ENCODE data around the gene CAMK4. TPM values are rescaled to one million over a fixed set of nuclear protein-coding genes. Genes with fewer than 3 reads are reported as not detected.
"Not testable (repeated sequence)": the region's sequence is repeated elsewhere in the genome, so short reads cannot be mapped to it uniquely, and the experiment has no call there.

CAMK4 gene
- total RNA-seq, 2 experiments from 2014 or later = 59.5 to 66.1 TPM

DNA sequence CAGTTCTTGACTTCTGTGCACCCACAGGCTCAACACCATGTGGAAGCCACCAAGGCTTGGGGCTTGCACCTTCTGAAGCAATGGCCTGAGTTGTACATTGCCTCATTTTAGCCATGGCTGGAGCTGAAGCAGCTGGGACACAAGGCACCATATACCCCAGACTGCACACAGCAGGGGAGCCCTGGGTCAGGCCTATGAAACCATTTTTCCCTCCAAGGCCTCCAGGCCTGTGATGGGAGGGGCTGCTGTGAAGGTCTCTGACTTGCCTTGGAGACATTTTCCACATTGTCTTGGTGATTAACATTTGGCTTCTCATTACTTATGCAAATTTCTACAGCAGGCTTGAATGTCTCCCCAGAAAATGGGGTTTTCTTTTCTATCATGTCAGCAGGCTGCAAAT, 185.1 kb downstream of the CAMK4 start:
- H3K4me3 Mint-ChIP-seq, H3K4me1 Mint-ChIP-seq, H3K27ac Mint-ChIP-seq, H3K27me3 Mint-ChIP-seq, DNase-seq, CTCF ChIA-PET, POLR2A ChIA-PET: not testable (repeated sequence)
- Mint-ChIP-seq H3K36me3 (ENCODE audit: low read depth) (peaks cover 44% of the 10 kb centered on the region), H3K9me3 (peaks cover 11% of the 10 kb centered on the region)

DNA sequence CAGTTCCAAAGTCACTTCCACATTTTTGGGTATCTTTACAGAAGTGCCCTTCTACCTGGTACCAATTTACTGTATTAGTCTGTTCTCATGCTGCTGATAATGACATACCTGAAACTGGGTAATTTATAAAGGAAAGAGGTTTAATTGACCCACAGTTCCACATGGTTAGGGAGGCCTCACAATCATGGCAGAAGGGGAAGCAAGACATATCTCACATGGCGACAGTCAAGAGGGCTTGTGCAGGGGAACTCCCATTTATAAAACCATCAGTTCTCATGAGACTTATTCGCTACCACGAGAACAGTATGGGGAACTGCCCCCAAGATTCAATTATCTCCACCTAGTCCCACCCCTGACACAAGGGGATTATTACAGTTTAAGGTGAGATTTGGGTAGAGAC, 185.9 kb downstream of the CAMK4 start:
- H3K27ac Mint-ChIP-seq, H3K27me3 Mint-ChIP-seq, CTCF ChIA-PET, H3K4me3 Mint-ChIP-seq, POLR2A ChIA-PET, H3K4me1 Mint-ChIP-seq, DNase-seq: not testable (repeated sequence)
- Mint-ChIP-seq H3K9me3 (peaks cover 11% of the 10 kb centered on the region), H3K36me3 (ENCODE audit: low read depth) (peaks cover 41% of the 10 kb centered on the region)

DNA sequence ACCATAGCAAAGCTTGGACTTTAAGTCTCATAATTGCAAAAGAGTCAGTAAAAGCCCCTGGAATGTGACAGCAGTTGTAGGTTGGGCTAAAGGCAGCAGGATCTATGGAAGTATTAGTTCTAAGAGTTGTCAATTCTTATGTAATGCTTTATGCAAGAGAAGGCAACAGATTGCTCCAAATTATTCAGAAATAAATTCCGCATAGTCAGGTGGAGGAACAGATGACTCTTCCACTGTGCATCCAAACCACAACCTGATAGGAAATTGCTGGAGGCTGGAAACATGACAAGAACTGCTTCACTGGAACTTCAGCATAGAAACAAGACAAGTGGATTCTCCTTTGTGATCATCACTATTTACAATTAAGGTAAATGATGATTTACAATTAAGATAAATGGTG, 187.1 kb downstream of the CAMK4 start:
- H3K36me3 Mint-ChIP-seq (ENCODE audit: low read depth) = peaks cover 34% of the 10 kb centered on the region
- POLR2A ChIA-PET = no interaction called here

DNA sequence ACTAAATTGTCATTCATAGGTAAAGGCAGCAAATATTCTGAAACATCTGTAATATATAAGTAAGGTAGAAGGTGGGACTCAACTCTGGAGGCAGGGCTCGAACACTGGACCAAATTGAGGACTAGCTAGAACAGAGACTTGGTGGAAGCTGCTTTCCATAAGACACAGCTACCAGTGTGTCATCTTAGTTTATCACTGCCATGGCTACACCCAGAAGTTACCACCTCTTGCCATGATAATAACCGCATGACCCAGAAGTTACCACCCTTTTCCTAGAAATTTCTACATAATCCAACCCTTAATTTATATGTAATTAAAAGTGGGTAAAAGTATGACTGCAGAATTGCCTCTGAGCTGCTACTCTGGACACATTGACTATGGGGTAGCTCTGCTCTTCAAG, 188.4 kb downstream of the CAMK4 start:
- POLR2A ChIA-PET = no interaction called here
- H3K36me3 Mint-ChIP-seq (ENCODE audit: low read depth) = peaks cover 28% of the 10 kb centered on the region
- no peak overlapping the region for H3K4me3 Mint-ChIP-seq
- H3K27ac Mint-ChIP-seq = no peak overlapping the region
- H3K27me3 Mint-ChIP-seq = no peaks in the 10 kb centered on the region
- no peak for DNase-seq
- CTCF ChIA-PET = no interaction called here
- H3K4me1 Mint-ChIP-seq = peaks cover 5% of the 10 kb centered on the region
- H3K9me3 Mint-ChIP-seq = peaks cover 8% of the 10 kb centered on the region

More for the DNA sequence above, 187.1 kb downstream of the CAMK4 start:
- peaks cover 11% of the 10 kb centered on the region for H3K9me3 Mint-ChIP-seq
- no peaks in the 10 kb centered on the region for H3K27me3 Mint-ChIP-seq
- no peak for DNase-seq
- H3K4me1 Mint-ChIP-seq = peaks cover 5% of the 10 kb centered on the region
- no peak overlapping the region for H3K27ac Mint-ChIP-seq
- H3K4me3 Mint-ChIP-seq = no peak overlapping the region
- CTCF ChIA-PET = no interaction called here

DNA sequence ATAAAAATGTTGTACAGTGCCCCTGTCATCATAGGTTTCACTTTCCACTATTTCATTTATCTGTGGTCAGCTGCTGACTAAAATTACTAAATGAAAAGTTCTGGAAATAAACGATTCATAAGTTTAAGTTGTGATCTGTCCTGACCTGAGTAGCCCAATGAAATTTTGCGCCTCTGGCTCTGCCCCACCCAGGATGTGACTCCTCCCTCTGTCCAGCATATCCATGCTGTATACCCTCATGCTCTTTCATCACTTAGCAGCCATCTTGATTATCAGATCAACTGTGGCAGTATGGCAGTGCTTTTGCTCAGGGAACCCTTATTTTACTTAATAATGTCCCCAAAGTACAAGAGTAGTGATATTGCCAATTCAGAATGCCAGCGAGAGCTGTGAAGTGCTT, 190.9 kb downstream of the CAMK4 start:
- no peak for DNase-seq
- Mint-ChIP-seq H3K4me3 (no peak overlapping the region), H3K27me3 (no peaks in the 10 kb centered on the region), H3K4me1 (peaks cover 5% of the 10 kb centered on the region), H3K36me3 (ENCODE audit: low read depth) (peaks cover 11% of the 10 kb centered on the region), H3K9me3 (peaks cover 8% of the 10 kb centered on the region), H3K27ac (no peak overlapping the region)
- POLR2A ChIA-PET = no interaction called here
- CTCF ChIA-PET = no interaction called here

DNA sequence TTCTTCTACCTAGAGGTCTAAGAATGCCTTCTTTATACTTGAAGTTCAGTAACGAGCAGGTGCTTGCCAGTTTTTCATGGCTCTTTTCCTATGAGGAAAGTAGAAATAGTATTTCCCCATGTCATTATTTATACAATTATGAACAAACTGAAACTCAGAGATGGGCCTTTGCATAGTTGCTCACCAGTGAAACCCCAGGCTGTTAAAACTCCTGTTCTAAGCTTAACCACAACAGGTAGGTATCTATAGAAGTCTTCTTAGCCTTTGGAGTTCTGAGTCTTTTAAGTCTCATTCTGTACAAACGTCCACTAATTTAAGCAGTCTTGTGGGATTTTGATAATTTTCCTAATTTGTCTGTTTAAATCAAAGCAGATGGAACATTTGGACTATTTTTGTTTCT, 198.1 kb downstream of the CAMK4 start:
- ChIA-PET POLR2A (no interaction called here), CTCF (no interaction called here)
- peaks cover 19% of the 10 kb centered on the region for H3K36me3 Mint-ChIP-seq (ENCODE audit: low read depth)
- no peak for DNase-seq
- H3K27me3 Mint-ChIP-seq = no peaks in the 10 kb centered on the region
- no peak overlapping the region for H3K4me3 Mint-ChIP-seq
- H3K9me3 Mint-ChIP-seq = peaks cover 8% of the 10 kb centered on the region
- H3K4me1 Mint-ChIP-seq = no peaks in the 10 kb centered on the region
- H3K27ac Mint-ChIP-seq = no peak overlapping the region

DNA sequence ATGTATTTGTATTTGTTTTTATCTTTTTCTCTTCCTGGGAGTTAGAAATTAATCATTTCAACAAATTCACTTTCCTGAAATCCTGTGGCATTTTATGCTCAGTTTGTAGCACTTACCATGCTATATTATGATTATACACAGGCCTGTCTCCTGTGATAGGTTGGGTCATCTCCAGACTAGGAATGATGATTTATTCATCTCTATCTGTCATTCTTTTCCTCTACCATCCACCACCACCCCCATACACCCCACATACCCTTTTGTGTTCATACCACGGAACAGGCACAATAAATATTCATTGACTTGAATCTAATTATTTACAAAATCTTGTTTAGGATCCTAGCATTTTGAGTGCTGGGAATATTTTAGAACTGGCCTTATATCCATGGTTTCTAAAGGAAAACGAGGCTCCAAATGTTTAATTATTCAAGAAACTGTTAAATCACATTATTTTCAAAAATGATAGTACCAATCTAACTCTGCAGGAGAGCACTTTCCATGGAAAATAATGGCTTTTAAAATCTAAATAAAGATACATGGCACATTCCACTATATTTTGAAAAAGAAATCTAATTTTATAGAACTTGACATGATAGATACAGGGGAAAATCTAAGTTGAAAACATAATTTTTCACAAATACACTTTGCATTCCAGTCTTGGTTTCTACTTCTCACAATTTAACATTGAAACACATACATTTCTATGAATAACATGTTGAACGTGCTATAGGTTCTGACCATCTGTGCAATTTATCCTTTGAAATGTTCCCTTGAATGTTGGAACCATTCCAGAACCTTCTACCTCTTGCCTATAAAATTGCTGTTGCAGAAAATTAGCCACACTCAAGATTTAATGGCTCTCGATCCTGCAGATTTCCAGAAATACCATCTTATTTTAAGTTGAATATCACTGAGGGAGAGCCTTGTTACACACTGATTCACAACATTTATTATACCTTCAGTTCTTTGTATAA, 198.8 kb downstream of the CAMK4 start:
- DNase-seq = no peak
- Mint-ChIP-seq H3K27me3 (no peaks in the 10 kb centered on the region), H3K4me3 (no peak overlapping the region), H3K36me3 (ENCODE audit: low read depth) (peaks cover 21% of the 10 kb centered on the region), H3K4me1 (no peaks in the 10 kb centered on the region), H3K27ac (no peak overlapping the region), H3K9me3 (peaks cover 5% of the 10 kb centered on the region)
- POLR2A ChIA-PET = no interaction called here
- CTCF ChIA-PET = no interaction called here

DNA sequence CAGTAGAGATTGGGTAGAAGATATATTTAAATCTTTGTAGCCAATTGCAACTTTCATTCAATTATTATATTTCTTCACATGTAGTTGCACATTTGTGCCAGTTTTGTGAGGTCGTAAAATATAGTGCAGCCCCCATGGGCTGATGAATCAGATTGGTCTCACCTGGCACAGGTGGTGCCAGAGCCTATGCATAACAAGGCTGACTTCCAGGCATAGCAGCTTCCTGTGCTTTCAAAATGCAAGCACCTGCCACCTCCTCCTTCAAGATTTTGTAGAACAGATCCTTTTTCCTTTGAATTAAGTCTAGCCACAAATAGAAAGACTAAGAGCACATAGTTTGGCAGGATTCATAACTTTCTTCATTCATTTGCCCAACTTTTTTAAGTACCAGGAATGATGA, 201.0 kb downstream of the CAMK4 start:
- H3K4me3 Mint-ChIP-seq = no peak overlapping the region
- no peaks in the 10 kb centered on the region for H3K27me3 Mint-ChIP-seq
- H3K9me3 Mint-ChIP-seq = peaks cover 4% of the 10 kb centered on the region
- POLR2A ChIA-PET = no interaction called here
- CTCF ChIA-PET = no interaction called here
- no peaks in the 10 kb centered on the region for H3K4me1 Mint-ChIP-seq
- no peak for DNase-seq
- peaks cover 23% of the 10 kb centered on the region for H3K36me3 Mint-ChIP-seq (ENCODE audit: low read depth)
- no peak overlapping the region for H3K27ac Mint-ChIP-seq

DNA sequence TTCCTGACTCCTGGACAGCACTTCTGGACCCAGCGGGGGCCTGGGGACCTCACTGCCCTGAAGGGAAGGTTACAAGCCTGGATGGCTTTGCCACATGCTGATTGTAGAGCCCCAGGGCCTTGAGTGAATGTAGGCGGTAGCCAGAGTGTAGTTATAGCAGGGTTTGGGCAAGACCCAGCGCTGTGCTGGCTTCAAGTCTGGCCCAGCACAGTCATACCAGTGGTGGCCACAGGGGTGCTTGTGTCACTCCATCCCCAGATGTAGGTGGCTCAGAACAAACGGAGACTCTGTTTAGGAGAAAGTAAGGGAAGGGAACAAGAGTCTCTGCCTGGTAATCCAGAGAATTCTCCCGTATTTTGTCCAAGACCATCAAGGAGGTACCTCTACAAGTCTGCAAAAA, 203.6 kb downstream of the CAMK4 start:
- POLR2A ChIA-PET = no interaction called here
- Mint-ChIP-seq H3K4me3 (no peak overlapping the region), H3K27ac (no peak overlapping the region), H3K36me3 (ENCODE audit: low read depth) (peaks cover 11% of the 10 kb centered on the region), H3K27me3 (no peaks in the 10 kb centered on the region), H3K4me1 (peaks cover 16% of the 10 kb centered on the region), H3K9me3 (peaks cover 4% of the 10 kb centered on the region)
- CTCF ChIA-PET = no interaction called here
- DNase-seq = no peak

DNA sequence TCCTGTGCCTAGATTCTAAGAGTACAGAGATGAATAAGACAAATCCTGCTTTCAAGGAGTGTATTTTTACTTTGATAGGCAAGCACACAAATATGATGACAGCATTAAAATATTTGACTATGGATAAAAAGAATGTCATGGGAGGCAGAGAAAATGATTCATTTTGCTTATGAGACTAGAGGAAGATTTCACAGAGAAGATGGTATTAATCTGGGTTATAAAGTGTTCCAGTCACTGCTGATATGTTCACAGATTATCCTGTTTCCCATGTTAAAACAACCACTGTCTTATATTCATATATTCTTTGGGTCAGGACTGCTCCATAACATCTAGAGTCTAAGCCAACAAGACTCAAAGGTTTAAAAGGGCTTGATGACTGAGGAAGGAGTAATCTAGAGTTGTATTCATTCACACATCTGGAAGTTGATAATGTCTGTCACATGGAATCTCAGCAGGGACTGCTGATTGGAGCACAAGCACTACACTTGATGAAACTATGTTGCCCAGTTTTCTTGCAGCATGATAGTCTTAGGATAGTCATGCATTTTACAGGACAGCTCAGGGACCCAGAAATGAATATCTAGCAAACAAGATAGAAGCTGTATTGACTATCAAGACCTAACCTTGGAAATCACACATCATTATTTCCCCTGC, 208.8 kb downstream of the CAMK4 start:
- ChIA-PET POLR2A (no interaction called here), CTCF (no interaction called here)
- H3K27ac Mint-ChIP-seq = no peak overlapping the region
- H3K9me3 Mint-ChIP-seq = peaks cover 3% of the 10 kb centered on the region
- no peak overlapping the region for H3K4me3 Mint-ChIP-seq
- peaks cover 3% of the 10 kb centered on the region for H3K36me3 Mint-ChIP-seq (ENCODE audit: low read depth)
- no peaks in the 10 kb centered on the region for H3K27me3 Mint-ChIP-seq
- H3K4me1 Mint-ChIP-seq = peaks cover 16% of the 10 kb centered on the region
- no peak for DNase-seq

DNA sequence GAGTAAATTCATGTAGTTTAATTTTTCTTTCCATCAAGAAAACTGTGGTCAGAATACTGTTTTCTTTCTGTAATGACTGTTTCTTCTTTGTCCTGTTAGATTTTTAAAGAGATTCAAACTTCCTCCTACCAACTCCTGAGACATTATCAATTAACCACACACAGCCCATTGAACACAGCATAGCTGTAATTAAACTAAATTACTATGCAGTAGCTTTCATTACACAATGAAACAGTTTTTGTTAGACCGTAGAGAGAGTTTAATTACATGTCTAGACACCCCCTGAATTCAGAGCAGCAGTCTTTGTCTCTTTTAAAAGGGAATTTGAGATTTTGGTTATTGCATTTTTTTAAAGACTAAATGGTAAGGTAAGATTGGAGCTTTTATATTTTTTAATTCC, 210.6 kb downstream of the CAMK4 start:
- H3K27ac Mint-ChIP-seq = no peak overlapping the region
- no peaks in the 10 kb centered on the region for H3K27me3 Mint-ChIP-seq
- ChIA-PET POLR2A (no interaction called here), CTCF (no interaction called here)
- DNase-seq = no peak
- H3K4me1 Mint-ChIP-seq = peaks cover 16% of the 10 kb centered on the region
- H3K9me3 Mint-ChIP-seq = no peaks in the 10 kb centered on the region
- H3K4me3 Mint-ChIP-seq = no peak overlapping the region
- H3K36me3 Mint-ChIP-seq (ENCODE audit: low read depth) = no peaks in the 10 kb centered on the region

DNA sequence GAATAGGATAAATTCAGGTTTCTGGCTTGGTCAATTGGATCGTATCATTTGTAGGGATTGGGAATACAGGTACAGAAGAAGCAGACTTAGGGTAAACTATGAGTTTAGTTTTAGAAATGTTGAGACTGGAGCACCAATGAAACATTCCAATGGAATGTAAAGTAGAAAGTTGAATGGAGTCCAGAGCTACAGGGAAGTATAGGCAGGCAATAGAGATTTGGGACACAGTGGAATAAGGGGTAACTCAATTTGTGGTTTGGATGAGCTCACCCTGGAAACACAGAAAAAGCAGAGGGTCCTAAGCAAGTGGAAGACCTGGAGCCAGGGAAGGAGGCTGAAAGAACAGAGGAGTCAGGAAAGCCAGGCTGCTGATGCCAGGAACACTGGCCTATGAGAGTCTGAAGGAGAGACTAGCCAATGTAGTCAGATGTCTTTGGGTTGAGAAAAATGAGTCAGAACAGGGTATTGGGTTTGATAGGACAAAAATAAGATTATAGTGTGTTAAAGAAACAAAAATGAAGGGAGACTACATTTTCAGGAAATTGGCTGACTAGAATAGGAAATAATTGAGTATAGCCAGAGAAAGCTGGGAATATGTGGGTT, 215.4 kb downstream of the CAMK4 start:
- ChIA-PET POLR2A (interaction anchor here (0.6 kb wide), 1 partner anchor 8 kb away, joined by 3 read pairs; no protein-coding TSS in a partner anchor), CTCF (no interaction called here)
- no peak for DNase-seq
- no peaks in the 10 kb centered on the region for H3K27me3 Mint-ChIP-seq
- no peak overlapping the region for H3K4me3 Mint-ChIP-seq
- H3K36me3 Mint-ChIP-seq (ENCODE audit: low read depth) = no peaks in the 10 kb centered on the region
- H3K9me3 Mint-ChIP-seq = no peaks in the 10 kb centered on the region
- no peak overlapping the region for H3K27ac Mint-ChIP-seq
- H3K4me1 Mint-ChIP-seq = no peaks in the 10 kb centered on the region

DNA sequence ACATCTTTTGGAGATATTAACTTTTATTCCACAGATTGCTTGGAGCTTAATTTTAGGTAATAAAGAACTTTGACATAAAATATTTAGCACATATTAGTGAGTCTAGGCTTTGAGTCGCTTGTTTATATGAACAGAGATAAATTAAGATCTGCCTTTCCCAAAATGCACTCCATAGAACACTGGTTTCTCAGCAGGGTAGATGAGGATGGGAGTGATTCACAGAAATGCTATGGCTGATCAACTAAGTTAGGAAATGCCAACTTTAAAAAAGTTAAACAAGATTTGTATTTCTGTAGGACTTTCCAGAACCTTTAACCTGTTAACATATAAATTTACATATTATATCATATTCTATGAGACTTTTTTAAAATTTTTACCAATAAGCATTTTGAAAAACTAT, 222.9 kb downstream of the CAMK4 start:
- H3K36me3 Mint-ChIP-seq (ENCODE audit: low read depth) = peaks cover 27% of the 10 kb centered on the region
- CTCF ChIA-PET = no interaction called here
- no peak overlapping the region for H3K4me3 Mint-ChIP-seq

More for the DNA sequence above, 222.9 kb downstream of the CAMK4 start:
- Mint-ChIP-seq H3K9me3 (no peaks in the 10 kb centered on the region), H3K4me1 (peaks cover 3% of the 10 kb centered on the region), H3K27ac (no peak overlapping the region), H3K27me3 (no peaks in the 10 kb centered on the region)
- DNase-seq = no peak
- POLR2A ChIA-PET = interaction anchor here (1.0 kb wide), 1 partner anchor 8 kb away, joined by 3 read pairs; no protein-coding TSS in a partner anchor
